ENCODE measurements around the gene SLC24A4. TPM values are rescaled to one million over a fixed set of nuclear protein-coding genes. Genes with fewer than 3 reads are reported as not detected.

SLC24A4 gene
- polyA plus RNA-seq, 3 donors, result 0.05 to 0.22 (median 0.11) TPM

GRCh38 chr14:92352158-92352985 is 29.4 kb downstream of the SLC24A4 start:
- WGBS, 3 donors, result 42 to 49% (median 43%) methylated on average over 9 of the region's 9 CpGs
- no peak overlapping the region for H3K27ac ChIP-seq (ENCODE audit: low read depth, low read length)

DNA sequence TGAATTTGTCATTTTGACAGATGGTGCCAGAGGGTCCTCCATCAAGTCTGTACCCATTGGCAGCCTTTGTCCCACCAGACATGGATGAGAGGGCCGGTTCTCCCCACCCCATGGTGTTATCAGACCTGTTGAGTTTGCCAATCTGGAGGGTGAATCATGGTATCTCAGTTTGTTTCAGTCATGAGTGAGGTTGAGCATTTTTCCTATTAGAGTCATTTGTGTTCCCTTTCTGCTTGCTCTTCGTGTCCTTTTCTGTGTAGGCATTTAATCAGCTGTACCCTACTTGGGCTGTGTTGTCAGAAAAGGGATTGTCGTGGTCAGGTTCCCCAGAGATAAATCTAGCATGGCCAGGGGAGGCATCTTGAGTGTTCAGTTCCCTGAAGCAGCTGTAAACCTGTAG is 30.5 kb downstream of the SLC24A4 start:
- no peak overlapping the region for H3K27ac ChIP-seq (ENCODE audit: low read depth, low read length)
- WGBS, 3 donors, result 60 to 80% (median 76%) methylated on average over 3 of the region's 3 CpGs

DNA sequence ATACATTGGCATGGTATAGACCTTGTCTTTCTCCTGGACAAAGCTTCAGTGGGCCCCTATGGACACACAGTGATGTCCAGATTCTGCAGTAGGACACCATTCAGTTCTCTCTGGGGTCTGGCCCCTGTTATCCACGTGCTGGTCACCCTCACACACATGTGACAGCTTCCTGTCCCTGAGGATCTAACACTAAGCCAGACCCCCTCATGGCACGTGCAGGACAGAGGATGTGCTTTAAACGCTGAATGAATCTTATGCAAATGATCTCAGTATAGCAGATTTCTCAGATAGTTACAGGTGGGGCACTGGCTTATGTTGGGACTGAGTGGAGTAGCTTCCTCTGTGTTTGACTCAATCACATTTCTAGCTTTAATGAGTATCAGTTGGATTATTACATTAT is 33.7 kb downstream of the SLC24A4 start:
- 20 to 32% (median 27%) methylated on average over 3 of the region's 3 CpGs for WGBS, 3 donors
- H3K27ac ChIP-seq (ENCODE audit: low read depth, low read length), result no peak overlapping the region

- WGBS, 3 donors, result 72 to 73% (median 72%) methylated on average over 13 of the region's 13 CpGs
- H3K27ac ChIP-seq (ENCODE audit: low read depth, low read length), result no peak overlapping the region
These were observed 37.8 kb downstream of the SLC24A4 start for GRCh38 chr14:92360651-92361370.

DNA sequence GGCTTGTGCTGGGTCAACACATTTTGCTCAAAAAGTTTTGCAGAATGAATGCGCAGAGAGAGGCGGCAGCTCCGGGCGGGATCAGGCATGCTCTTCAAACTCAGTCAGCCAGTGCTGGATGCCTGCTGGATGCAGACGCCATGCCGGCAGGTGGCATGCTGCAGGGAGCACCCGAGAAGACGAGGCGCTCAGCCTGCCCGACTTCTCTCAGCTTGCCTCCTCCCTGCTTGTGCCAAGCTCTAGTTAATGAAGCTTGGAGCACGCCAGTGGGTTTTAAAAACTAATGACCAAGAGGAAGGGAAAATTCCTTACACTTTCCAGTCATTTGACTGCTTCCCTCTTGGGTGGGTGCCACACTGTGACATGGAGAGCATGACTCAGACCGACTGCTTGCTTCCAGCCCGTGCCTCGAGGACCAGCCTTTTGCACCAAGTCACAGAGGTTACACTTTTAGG is 39.8 kb downstream of the SLC24A4 start:
- 76 to 80% (median 79%) methylated on average over 14 of the region's 14 CpGs for WGBS, 3 donors
- no peak overlapping the region for H3K27ac ChIP-seq (ENCODE audit: low read depth, low read length)

DNA sequence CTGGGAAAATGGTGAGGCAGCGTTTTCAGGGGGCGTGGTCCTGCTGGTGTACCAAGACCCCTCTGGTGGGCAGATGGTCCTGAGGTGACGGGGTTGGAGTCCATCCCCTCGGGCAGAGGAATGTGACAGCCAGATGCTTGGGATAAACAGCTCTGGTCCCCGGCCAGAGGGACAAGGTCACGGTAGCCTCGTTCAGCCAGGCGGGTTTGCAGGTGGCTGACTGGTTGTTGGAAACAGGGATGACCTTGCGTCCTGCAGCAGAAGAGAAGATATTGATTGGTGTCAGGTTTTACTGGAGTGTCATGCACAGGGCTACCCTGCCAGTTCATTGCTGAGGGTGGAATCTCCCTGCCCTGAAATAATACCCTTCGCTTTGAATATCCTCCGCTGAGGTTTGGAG is 43.3 kb downstream of the SLC24A4 start:
- 42 to 82% (median 72%) methylated on average over 11 of the region's 11 CpGs for WGBS, 3 donors
- no peak overlapping the region for H3K27ac ChIP-seq (ENCODE audit: low read depth, low read length)

DNA sequence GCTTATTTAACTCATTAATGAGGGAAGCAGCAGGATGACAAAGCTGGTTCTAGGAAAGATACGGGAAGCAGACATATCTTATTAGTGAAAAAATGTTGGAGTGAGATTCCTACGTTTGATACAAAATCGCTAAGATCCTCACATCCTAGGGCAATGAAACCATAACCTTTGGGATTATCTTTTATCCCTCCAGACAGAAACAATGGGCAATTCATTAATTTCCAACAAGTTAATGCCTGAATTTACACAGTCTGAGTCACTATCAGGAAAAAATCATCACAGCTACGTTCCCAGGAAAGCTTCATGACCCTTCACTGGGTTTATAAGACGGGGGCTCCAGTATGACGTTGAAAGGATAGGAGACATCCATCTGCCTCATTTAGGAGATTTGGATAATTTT is 45.0 kb downstream of the SLC24A4 start:
- 56 to 78% (median 78%) methylated on average over 6 of the region's 6 CpGs for WGBS, 3 donors
- H3K27ac ChIP-seq (ENCODE audit: low read depth, low read length), result no peak overlapping the region

- WGBS, 3 donors, result 65 to 91% (median 89%) methylated on average over 3 of the region's 3 CpGs
- H3K27ac ChIP-seq (ENCODE audit: low read depth, low read length), result no peak overlapping the region
These were observed 46.1 kb downstream of the SLC24A4 start for GRCh38 chr14:92369097-92369496.

DNA sequence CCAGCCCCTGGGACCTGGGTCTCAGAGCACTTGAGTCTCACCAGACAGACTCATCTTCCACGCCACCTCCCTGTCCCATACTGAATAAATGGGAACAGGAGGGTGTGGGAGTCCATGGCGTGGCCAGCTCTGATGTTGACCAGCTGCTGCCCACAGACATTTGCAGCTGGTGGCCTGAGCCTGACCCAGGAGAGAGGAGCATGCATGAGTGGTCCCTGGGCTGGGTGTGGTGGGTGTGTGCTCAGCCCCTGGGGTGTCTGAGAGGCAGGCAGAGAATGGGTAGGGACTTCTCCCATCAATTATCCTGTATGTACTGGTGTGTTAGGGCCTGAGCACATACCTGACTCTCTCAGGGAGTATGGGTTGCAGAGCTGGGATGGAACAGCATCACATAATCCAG is 49.3 kb downstream of the SLC24A4 start:
- 77 to 90% (median 81%) methylated on average over 2 of the region's 2 CpGs for WGBS, 3 donors
- no peak overlapping the region for H3K27ac ChIP-seq (ENCODE audit: low read depth, low read length)

- H3K27ac ChIP-seq (ENCODE audit: low read depth, low read length), result no peak overlapping the region
- 85 to 86% (median 86%) methylated on average over 7 of the region's 7 CpGs for WGBS, 3 donors
These were observed 50.4 kb downstream of the SLC24A4 start for GRCh38 chr14:92373336-92373735.

DNA sequence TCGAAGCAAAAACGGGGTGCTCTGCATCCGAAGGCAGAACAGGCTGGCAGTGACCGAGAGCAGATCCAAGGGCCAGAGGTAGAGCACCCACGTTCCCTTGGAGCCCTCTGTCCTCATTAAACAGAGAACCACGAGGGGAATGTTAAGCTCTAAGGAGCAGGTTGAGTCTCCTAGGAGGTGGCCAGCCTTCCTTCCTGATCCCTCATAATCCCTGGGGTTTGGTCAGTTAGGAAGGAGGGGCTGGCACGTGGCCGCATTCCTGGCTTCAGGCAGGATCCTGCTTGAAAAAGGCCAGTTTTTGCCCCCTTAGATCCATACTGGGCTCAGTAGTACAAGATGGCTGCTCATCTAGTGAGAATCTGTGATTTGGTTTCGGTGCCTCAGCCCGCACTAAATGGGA is 57.2 kb downstream of the SLC24A4 start:
- H3K27ac ChIP-seq (ENCODE audit: low read depth, low read length), result no peak overlapping the region
- WGBS, 3 donors, result 75 to 90% (median 88%) methylated on average over 10 of the region's 10 CpGs

DNA sequence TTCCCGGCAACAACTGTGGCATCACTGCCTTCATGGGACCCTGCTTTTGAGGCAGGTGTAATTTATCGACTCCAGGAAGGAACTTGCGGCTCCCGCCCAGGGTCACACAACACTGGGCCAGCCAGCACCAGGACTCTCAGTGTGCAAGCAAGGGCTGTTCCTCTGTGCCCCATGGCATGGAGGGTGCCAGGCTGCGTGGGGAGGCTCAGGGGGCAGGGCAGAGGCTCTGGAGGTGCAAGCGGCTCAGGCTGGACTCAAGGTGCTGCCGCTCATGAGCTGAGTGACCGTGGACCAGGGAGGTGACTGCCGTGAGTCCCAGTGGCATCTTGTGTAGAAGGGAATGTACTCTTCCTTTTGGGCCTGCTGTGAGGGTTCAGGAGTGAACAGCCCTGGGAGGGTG is 57.6 kb downstream of the SLC24A4 start:
- no peak overlapping the region for H3K27ac ChIP-seq (ENCODE audit: low read depth, low read length)
- WGBS, 3 donors, result 91 to 92% (median 92%) methylated on average over 9 of the region's 9 CpGs

GRCh38 chr14:92382677-92383076 is 59.7 kb downstream of the SLC24A4 start:
- no peak overlapping the region for H3K27ac ChIP-seq (ENCODE audit: low read depth, low read length)
- 46 to 80% (median 73%) methylated on average over 4 of the region's 4 CpGs for WGBS, 3 donors

DNA sequence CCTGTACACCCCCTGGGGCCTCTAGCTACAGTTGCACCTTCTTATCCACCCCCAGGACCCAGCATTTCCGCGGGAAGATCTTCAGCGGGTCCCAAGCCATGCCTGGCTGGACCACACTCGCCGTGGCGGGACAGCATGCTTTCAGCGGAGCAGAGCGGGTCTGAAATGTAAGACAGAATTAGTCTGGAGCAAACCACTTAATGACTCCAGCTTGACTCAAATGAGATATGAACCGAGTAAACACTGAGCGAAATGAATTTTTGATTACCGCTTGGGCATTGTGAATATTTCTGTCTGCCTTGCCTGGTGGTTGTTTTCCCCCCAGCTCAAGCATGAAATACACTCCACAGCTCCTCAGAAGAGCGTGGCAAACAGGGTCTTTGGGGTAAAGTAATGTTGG is 60.8 kb downstream of the SLC24A4 start:
- WGBS, 3 donors, result 54 to 78% (median 75%) methylated on average over 12 of the region's 12 CpGs
- no peak overlapping the region for H3K27ac ChIP-seq (ENCODE audit: low read depth, low read length)

- 83 to 92% (median 86%) methylated on average over 5 of the region's 5 CpGs for WGBS, 3 donors
- no peak overlapping the region for H3K27ac ChIP-seq (ENCODE audit: low read depth, low read length)
These were observed 61.6 kb downstream of the SLC24A4 start for GRCh38 chr14:92384461-92385133.

DNA sequence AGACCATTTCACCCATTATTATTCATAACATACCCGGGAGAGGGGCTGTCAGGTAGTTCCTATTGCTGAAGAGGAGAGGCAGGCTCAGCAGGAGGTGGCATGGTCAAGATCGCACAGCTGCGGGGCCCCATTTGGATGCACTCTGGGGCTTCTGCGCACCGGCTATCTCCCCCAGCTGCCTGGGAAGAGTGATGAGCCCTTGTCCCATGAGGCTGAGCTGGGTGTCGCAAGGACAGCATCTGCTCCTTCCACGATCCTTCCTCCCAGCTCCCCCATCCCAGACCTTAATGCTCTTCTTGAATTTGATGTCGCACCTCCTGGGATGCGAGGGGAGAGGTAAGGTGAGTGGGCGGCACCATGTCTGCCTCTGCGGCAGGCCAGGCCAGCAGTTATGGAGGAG is 62.6 kb downstream of the SLC24A4 start:
- WGBS, 3 donors, result 58 to 68% (median 63%) methylated on average over 11 of the region's 11 CpGs
- H3K27ac ChIP-seq (ENCODE audit: low read depth, low read length), result no peak overlapping the region

GRCh38 chr14:92386165-92386564 is 63.2 kb downstream of the SLC24A4 start:
- WGBS, 3 donors, result 91 to 94% (median 92%) methylated on average over 5 of the region's 5 CpGs
- H3K27ac ChIP-seq (ENCODE audit: low read depth, low read length), result no peak overlapping the region

- H3K27ac ChIP-seq (ENCODE audit: low read depth, low read length), result no peak overlapping the region
- 26 to 52% (median 46%) methylated on average over 9 of the region's 9 CpGs for WGBS, 3 donors
These were observed 63.7 kb downstream of the SLC24A4 start for GRCh38 chr14:92386637-92387036.

DNA sequence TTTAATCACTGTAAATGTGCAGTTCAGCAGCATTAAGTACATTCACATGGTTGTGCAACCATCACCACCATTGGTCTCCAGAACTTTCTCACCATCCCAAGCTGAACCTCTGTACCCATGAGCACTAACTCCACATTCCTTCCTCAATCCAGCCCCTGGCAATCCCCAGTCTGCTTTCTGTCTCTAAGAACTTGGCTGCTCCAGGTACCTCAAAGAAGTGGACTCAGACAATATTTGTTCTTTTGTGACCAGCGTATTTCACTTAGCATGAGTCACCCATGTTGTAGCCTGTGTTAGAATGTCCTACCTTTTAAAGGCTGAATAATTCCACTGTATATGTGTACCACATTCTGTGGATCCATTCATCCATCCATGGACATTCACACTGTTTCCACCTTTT is 64.6 kb downstream of the SLC24A4 start:
- 85 to 97% (median 95%) methylated on average over 1 of the region's 1 CpG for WGBS, 3 donors
- H3K27ac ChIP-seq (ENCODE audit: low read depth, low read length), result no peak overlapping the region
